ENCODE data around the gene NTM.
A peak's percentile ranks its signal among the peaks of the same experiment; 100 is the strongest.

Gene NTM

DNA sequence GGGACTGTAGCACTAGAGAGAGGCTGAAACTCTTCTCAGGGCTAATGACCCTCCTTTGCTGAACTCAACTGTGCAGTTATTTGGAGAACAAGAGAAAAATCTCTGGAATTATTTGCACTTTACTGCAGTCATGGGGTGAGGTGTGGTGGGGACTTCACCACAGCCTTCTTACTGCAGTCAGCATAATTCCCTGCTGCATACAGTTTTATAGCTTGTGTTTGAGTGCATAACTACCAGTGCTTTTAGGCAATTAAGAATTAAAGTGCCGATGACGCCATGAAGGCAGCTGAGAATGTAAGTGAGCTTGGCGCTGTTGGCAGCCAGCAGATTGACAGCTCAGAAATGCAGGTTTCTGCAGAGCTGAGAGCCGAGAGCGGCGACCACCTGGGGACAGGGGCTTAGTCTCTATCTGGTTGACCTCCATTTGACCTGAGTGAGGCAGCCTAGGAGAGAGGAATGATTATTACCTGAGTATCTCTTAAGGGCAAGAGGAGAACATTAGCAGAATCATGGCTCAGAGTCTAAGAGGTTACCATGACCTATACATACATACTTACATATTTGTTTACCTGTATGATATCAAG is 830.0 kb downstream of the NTM start:
- Histone ChIP-seq H3K4me1 (ENCODE audit: control insufficient read depth, low read depth, low read length) (no peaks in the 10 kb centered on the region), H3K9ac (ENCODE audit: low read length) (no peak overlapping the region), H3K23ac (ENCODE audit: low read length) (no peak overlapping the region), H4K5ac (ENCODE audit: low read length) (no peak overlapping the region), H2AK5ac (ENCODE audit: low read length) (no peak overlapping the region), H3K4me2 (ENCODE audit: low read length) (no peak overlapping the region), H4K8ac (ENCODE audit: low read depth, low read length) (no peak overlapping the region), H3K36me3 (ENCODE audit: control insufficient read depth, insufficient read depth, low read length) (no peaks in the 10 kb centered on the region), H3K79me2 (ENCODE audit: control insufficient read depth, insufficient read depth, low read length) (no peaks in the 10 kb centered on the region), H2BK5ac (ENCODE audit: low read length) (no peak overlapping the region), H3K4ac (ENCODE audit: low read depth, low read length) (no peak overlapping the region), H2BK15ac (replicated peaks; ENCODE audit: low read depth) (no peak overlapping the region), H3K27me3 (ENCODE audit: insufficient read depth, low read length, poor library complexity) (no peaks in the 10 kb centered on the region), H2BK120ac (ENCODE audit: low read depth, low read length) (no peak overlapping the region), H3K79me1 (ENCODE audit: low read length) (no peaks in the 10 kb centered on the region), H3K4me3 (ENCODE audit: low read length) (no peak overlapping the region), H3K18ac (ENCODE audit: low read length) (no peak overlapping the region), H3K56ac (ENCODE audit: low read length) (no peak overlapping the region), H3K27ac (ENCODE audit: low read depth, low read length) (no peak overlapping the region)
- peak; percentile 6 for DNase-seq
- no CpG with 5 or more reads among the region's 6 CpGs for WGBS (ENCODE audit: extremely low coverage, insufficient coverage, low lambda C conversion rate)

DNA sequence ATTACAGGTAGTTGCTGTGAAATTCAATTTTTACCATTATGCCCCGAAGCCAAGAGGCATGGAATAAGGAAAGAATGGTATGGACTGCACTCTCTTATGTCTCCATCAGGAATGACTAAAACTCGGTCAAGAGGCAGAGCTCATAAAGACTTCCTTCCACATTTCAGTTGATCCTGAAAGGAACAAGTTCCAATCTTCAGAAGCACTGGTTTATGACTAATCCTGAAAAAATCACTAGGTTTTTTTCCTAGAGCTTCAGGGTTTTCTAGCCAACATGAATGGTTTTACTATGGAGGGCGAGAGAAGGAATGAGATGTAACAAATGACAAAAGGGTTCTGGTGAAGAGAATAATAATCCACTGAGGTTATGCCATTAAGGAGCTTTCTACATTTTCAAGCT is 832.2 kb downstream of the NTM start:
- no peak overlapping the region for H2BK120ac ChIP-seq (ENCODE audit: low read depth, low read length)
- H2BK15ac ChIP-seq (replicated peaks; ENCODE audit: low read depth): no peak overlapping the region
- H4K5ac ChIP-seq (ENCODE audit: low read length): no peak overlapping the region
- H3K18ac ChIP-seq (ENCODE audit: low read length): no peak overlapping the region
- WGBS (ENCODE audit: extremely low coverage, insufficient coverage, low lambda C conversion rate): no CpG with 5 or more reads among the region's 3 CpGs
- no peaks in the 10 kb centered on the region for H3K79me2 ChIP-seq (ENCODE audit: control insufficient read depth, insufficient read depth, low read length)
- no peak overlapping the region for H3K9ac ChIP-seq (ENCODE audit: low read length)
- H3K79me1 ChIP-seq (ENCODE audit: low read length): no peaks in the 10 kb centered on the region
- H3K27me3 ChIP-seq (ENCODE audit: insufficient read depth, low read length, poor library complexity): no peaks in the 10 kb centered on the region
- H4K8ac ChIP-seq (ENCODE audit: low read depth, low read length): no peak overlapping the region
- no peaks in the 10 kb centered on the region for H3K4me1 ChIP-seq (ENCODE audit: control insufficient read depth, low read depth, low read length)
- no peak overlapping the region for H3K27ac ChIP-seq (ENCODE audit: low read depth, low read length)
- no peaks in the 10 kb centered on the region for H3K36me3 ChIP-seq (ENCODE audit: control insufficient read depth, insufficient read depth, low read length)
- H3K4ac ChIP-seq (ENCODE audit: low read depth, low read length): no peak overlapping the region
- H3K4me3 ChIP-seq (ENCODE audit: low read length): no peak overlapping the region
- H2BK5ac ChIP-seq (ENCODE audit: low read length): no peak overlapping the region
- H2AK5ac ChIP-seq (ENCODE audit: low read length): no peak overlapping the region
- no peak overlapping the region for H3K4me2 ChIP-seq (ENCODE audit: low read length)
- DNase-seq: no peak
- no peak overlapping the region for H3K56ac ChIP-seq (ENCODE audit: low read length)
- no peak overlapping the region for H3K23ac ChIP-seq (ENCODE audit: low read length)

DNA sequence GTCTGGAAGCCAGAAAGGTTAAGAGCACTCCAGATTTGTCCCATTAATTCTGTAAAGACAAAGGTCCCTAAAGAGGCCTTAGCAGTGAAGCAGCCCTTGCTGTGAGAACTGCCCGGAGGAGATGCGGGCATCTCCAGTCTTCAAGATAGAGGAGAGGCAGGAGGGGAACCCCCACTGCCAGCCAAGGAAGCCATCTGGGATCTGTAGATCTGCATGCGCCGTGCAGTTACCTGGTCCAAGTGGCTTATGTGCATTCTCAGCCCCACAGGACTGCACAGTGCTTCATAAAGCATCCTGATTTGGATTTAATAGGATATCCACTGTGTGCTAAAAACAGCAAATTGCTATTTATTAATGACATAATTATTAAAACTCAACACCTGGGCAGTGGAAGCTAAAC is 834.6 kb downstream of the NTM start:
- DNase-seq: no peak
- H4K5ac ChIP-seq (ENCODE audit: low read length): no peak overlapping the region
- no peak overlapping the region for H4K8ac ChIP-seq (ENCODE audit: low read depth, low read length)
- no peak overlapping the region for H3K4me2 ChIP-seq (ENCODE audit: low read length)
- H3K56ac ChIP-seq (ENCODE audit: low read length): no peak overlapping the region
- H2BK120ac ChIP-seq (ENCODE audit: low read depth, low read length): no peak overlapping the region
- no peaks in the 10 kb centered on the region for H3K79me2 ChIP-seq (ENCODE audit: control insufficient read depth, insufficient read depth, low read length)
- no peaks in the 10 kb centered on the region for H3K4me1 ChIP-seq (ENCODE audit: control insufficient read depth, low read depth, low read length)
- H2BK15ac ChIP-seq (replicated peaks; ENCODE audit: low read depth): no peak overlapping the region
- H3K36me3 ChIP-seq (ENCODE audit: control insufficient read depth, insufficient read depth, low read length): no peaks in the 10 kb centered on the region
- H3K9ac ChIP-seq (ENCODE audit: low read length): no peak overlapping the region
- no peak overlapping the region for H3K23ac ChIP-seq (ENCODE audit: low read length)
- no peak overlapping the region for H3K4me3 ChIP-seq (ENCODE audit: low read length)
- H3K4ac ChIP-seq (ENCODE audit: low read depth, low read length): no peak overlapping the region
- no peak overlapping the region for H2BK5ac ChIP-seq (ENCODE audit: low read length)
- no peaks in the 10 kb centered on the region for H3K79me1 ChIP-seq (ENCODE audit: low read length)
- H3K27me3 ChIP-seq (ENCODE audit: insufficient read depth, low read length, poor library complexity): no peaks in the 10 kb centered on the region
- no peak overlapping the region for H3K18ac ChIP-seq (ENCODE audit: low read length)
- no CpG with 5 or more reads among the region's 4 CpGs for WGBS (ENCODE audit: extremely low coverage, insufficient coverage, low lambda C conversion rate)
- H2AK5ac ChIP-seq (ENCODE audit: low read length): no peak overlapping the region
- no peak overlapping the region for H3K27ac ChIP-seq (ENCODE audit: low read depth, low read length)

DNA sequence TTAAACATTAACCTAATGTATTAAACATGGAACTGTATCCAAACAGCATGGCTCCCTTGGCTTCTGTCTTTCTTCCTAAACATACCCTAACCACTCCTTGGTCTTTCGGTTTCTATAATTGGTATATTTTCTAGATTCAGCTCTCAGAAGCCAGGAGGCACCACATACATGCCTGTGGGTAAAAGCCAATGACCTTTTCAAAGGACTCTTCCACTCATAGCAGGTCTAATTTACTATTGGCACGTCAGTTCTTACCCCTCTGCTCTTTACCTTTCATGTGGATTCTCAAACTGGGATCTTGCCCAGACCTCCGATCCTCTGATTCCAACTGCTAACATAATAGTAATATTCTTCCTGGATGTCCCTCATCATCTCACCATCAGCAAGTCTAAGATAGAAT is 835.1 kb downstream of the NTM start:
- H3K56ac ChIP-seq (ENCODE audit: low read length): no peak overlapping the region
- no peak overlapping the region for H4K5ac ChIP-seq (ENCODE audit: low read length)
- no peak overlapping the region for H3K4me3 ChIP-seq (ENCODE audit: low read length)
- no peak overlapping the region for H2BK120ac ChIP-seq (ENCODE audit: low read depth, low read length)
- H3K36me3 ChIP-seq (ENCODE audit: control insufficient read depth, insufficient read depth, low read length): no peaks in the 10 kb centered on the region
- no peaks in the 10 kb centered on the region for H3K4me1 ChIP-seq (ENCODE audit: control insufficient read depth, low read depth, low read length)
- no CpG with 5 or more reads among the region's 3 CpGs for WGBS (ENCODE audit: extremely low coverage, insufficient coverage, low lambda C conversion rate)
- H2BK15ac ChIP-seq (replicated peaks; ENCODE audit: low read depth): no peak overlapping the region
- no peak overlapping the region for H2BK5ac ChIP-seq (ENCODE audit: low read length)
- H3K27me3 ChIP-seq (ENCODE audit: insufficient read depth, low read length, poor library complexity): no peaks in the 10 kb centered on the region
- no peak overlapping the region for H3K18ac ChIP-seq (ENCODE audit: low read length)
- no peak overlapping the region for H3K4me2 ChIP-seq (ENCODE audit: low read length)
- H3K27ac ChIP-seq (ENCODE audit: low read depth, low read length): no peak overlapping the region
- no peak overlapping the region for H3K9ac ChIP-seq (ENCODE audit: low read length)
- no peak for DNase-seq
- H3K23ac ChIP-seq (ENCODE audit: low read length): no peak overlapping the region
- H4K8ac ChIP-seq (ENCODE audit: low read depth, low read length): no peak overlapping the region
- H3K79me2 ChIP-seq (ENCODE audit: control insufficient read depth, insufficient read depth, low read length): no peaks in the 10 kb centered on the region
- H3K79me1 ChIP-seq (ENCODE audit: low read length): no peaks in the 10 kb centered on the region
- H3K4ac ChIP-seq (ENCODE audit: low read depth, low read length): no peak overlapping the region
- no peak overlapping the region for H2AK5ac ChIP-seq (ENCODE audit: low read length)

DNA sequence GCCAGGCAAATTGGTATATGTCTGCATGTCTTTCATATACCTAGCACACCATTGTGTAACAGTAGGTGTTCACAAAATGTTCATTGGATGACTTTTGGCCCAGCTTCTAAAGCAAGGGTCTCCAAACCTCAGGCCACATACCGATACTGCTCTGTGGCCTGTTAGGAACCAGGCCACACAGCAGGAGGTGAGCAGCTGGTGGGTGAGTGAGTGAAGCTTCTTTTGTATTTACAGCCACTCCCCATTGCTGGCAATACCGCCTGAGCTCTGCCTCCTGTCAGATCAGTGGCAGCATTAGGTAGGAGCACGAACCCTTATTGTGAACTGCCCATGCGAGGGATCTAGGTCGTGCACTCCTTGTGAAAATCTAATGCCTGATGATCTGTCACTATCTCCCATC is 836.6 kb downstream of the NTM start:
- no peak overlapping the region for H3K23ac ChIP-seq (ENCODE audit: low read length)
- no peaks in the 10 kb centered on the region for H3K79me2 ChIP-seq (ENCODE audit: control insufficient read depth, insufficient read depth, low read length)
- no peaks in the 10 kb centered on the region for H3K79me1 ChIP-seq (ENCODE audit: low read length)
- no peak overlapping the region for H3K4ac ChIP-seq (ENCODE audit: low read depth, low read length)
- no peaks in the 10 kb centered on the region for H3K27me3 ChIP-seq (ENCODE audit: insufficient read depth, low read length, poor library complexity)
- H2BK120ac ChIP-seq (ENCODE audit: low read depth, low read length): no peak overlapping the region
- no peaks in the 10 kb centered on the region for H3K4me1 ChIP-seq (ENCODE audit: control insufficient read depth, low read depth, low read length)
- H3K18ac ChIP-seq (ENCODE audit: low read length): no peak overlapping the region
- H2AK5ac ChIP-seq (ENCODE audit: low read length): no peak overlapping the region
- no CpG with 5 or more reads among the region's 5 CpGs for WGBS (ENCODE audit: extremely low coverage, insufficient coverage, low lambda C conversion rate)
- H4K8ac ChIP-seq (ENCODE audit: low read depth, low read length): no peak overlapping the region
- no peak overlapping the region for H2BK5ac ChIP-seq (ENCODE audit: low read length)
- H3K27ac ChIP-seq (ENCODE audit: low read depth, low read length): no peak overlapping the region
- no peak overlapping the region for H3K9ac ChIP-seq (ENCODE audit: low read length)
- no peak overlapping the region for H3K4me3 ChIP-seq (ENCODE audit: low read length)
- H2BK15ac ChIP-seq (replicated peaks; ENCODE audit: low read depth): no peak overlapping the region
- no peak overlapping the region for H3K56ac ChIP-seq (ENCODE audit: low read length)
- H3K36me3 ChIP-seq (ENCODE audit: control insufficient read depth, insufficient read depth, low read length): no peaks in the 10 kb centered on the region
- DNase-seq: no peak
- no peak overlapping the region for H4K5ac ChIP-seq (ENCODE audit: low read length)
- H3K4me2 ChIP-seq (ENCODE audit: low read length): no peak overlapping the region

DNA sequence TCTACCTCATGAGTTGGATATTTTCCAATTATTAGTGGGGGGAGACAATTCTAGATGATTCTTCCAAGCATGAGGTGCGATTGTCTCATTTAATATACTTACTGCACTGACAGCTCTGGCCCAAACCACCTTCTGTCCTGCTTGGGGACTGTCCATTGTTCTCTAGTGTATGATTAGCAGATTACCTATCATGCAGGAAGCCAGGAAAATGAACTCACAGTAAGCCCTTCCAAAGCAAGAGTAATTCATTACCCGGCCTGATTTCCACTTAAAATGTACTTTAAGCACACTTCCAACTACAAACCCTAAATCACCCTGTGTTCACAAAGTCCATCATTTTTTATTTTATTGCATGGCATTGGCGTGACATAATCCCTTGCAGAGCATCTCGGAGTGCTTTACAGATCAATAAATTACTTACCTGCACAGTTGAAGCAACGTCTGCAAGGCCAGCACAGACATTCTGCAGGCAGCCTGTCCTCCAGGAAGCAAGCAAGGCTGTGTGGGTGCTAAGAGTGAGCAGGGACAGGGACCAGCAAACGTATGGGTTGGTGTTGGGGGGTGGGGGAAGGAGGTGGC is 838.2 kb downstream of the NTM start:
- DNase-seq: no peak
- Histone ChIP-seq H3K4me1 (ENCODE audit: control insufficient read depth, low read depth, low read length) (no peaks in the 10 kb centered on the region), H2BK15ac (replicated peaks; ENCODE audit: low read depth) (no peak overlapping the region), H3K79me1 (ENCODE audit: low read length) (no peaks in the 10 kb centered on the region), H3K4me3 (ENCODE audit: low read length) (no peak overlapping the region), H3K4ac (ENCODE audit: low read depth, low read length) (no peak overlapping the region), H3K56ac (ENCODE audit: low read length) (no peak overlapping the region), H4K8ac (ENCODE audit: low read depth, low read length) (no peak overlapping the region), H3K36me3 (ENCODE audit: control insufficient read depth, insufficient read depth, low read length) (no peaks in the 10 kb centered on the region), H2AK5ac (ENCODE audit: low read length) (no peak overlapping the region), H3K23ac (ENCODE audit: low read length) (no peak overlapping the region), H2BK5ac (ENCODE audit: low read length) (no peak overlapping the region), H3K18ac (ENCODE audit: low read length) (no peak overlapping the region), H4K5ac (ENCODE audit: low read length) (no peak overlapping the region), H3K27me3 (ENCODE audit: insufficient read depth, low read length, poor library complexity) (no peaks in the 10 kb centered on the region), H2BK120ac (ENCODE audit: low read depth, low read length) (no peak overlapping the region), H3K79me2 (ENCODE audit: control insufficient read depth, insufficient read depth, low read length) (no peaks in the 10 kb centered on the region), H3K27ac (ENCODE audit: low read depth, low read length) (no peak overlapping the region), H3K9ac (ENCODE audit: low read length) (no peak overlapping the region), H3K4me2 (ENCODE audit: low read length) (no peak overlapping the region)
- no CpG with 5 or more reads among the region's 6 CpGs for WGBS (ENCODE audit: extremely low coverage, insufficient coverage, low lambda C conversion rate)

Data from mesendoderm (in vitro differentiated cells).